HG03354 (cell line): ENCODE data around the gene TRAK1.
A peak's percentile ranks its signal among the peaks of the same experiment; 100 is the strongest.

Source experiments
- ATAC-seq: cut with Tn5 transposase; IDR thresholded peaks from one replicate; pipeline ENCODE4 v1.9.1; 2021; ENCODE audit warnings: mild to moderate bottlenecking; ENCODE audit not compliant: unreplicated experiment, poor library complexity, severe bottlenecking

The TRAK1 gene

GRCh38 chr3:42148086-42148848 is 57.1 kb downstream of the TRAK1 start:
- ATAC-seq, result no peak

- no peak for ATAC-seq
These were observed 57.9 kb downstream of the TRAK1 start for GRCh38 chr3:42148982-42149432.

- ATAC-seq, result no peak
These were observed 58.4 kb downstream of the TRAK1 start for GRCh38 chr3:42149532-42149931.

DNA sequence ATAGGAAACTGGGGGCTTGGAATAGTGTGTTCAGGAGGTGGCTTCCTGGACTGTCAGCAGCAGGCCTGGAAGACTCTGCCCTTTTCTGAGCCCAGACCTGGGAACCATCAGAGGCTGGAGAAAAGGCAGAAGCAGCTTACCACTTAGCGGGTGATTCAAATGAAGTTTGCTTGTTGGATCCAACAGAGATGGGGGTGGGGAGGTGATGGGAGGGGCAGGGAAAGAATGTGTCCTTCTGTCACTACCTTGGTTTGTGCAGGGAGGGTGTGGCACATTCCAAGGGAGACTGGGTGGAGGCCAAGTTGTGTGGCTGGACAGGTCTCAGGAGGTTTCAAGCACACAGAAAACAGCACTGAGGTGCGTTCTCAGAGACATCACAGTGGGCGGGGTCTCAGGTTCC is 58.8 kb downstream of the TRAK1 start:
- no peak for ATAC-seq

DNA sequence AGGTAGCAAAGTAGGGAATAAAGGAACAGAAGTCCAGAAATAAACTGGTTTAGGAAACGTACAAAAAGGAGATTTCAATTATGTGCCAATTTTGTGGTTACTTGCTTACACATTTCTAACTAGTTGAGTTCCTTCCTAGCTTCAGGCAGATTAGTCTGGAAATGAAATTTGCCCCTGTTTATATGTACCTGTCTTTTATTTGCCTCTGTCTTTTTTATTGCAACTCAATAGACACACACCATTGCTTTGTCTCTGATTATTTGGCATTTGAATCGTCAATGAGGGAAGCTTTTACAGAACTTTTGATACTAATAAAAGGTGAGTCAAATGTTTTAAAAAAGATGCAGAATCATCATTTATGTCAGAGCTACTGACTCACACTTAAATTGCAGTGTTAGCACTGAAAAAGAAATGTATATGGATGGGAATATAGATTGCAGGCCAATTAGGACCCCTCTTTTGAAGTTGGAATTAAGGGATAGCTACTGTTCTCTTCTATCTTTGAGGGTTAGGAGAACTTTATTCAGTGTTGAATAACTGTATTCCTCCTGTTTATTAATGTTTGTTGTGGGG is 60.5 kb downstream of the TRAK1 start:
- ATAC-seq, result no peak

- ATAC-seq, result no peak
These were observed 61.0 kb downstream of the TRAK1 start for GRCh38 chr3:42152193-42152592.

- no peak for ATAC-seq
These were observed 61.9 kb downstream of the TRAK1 start for GRCh38 chr3:42153039-42153438.

DNA sequence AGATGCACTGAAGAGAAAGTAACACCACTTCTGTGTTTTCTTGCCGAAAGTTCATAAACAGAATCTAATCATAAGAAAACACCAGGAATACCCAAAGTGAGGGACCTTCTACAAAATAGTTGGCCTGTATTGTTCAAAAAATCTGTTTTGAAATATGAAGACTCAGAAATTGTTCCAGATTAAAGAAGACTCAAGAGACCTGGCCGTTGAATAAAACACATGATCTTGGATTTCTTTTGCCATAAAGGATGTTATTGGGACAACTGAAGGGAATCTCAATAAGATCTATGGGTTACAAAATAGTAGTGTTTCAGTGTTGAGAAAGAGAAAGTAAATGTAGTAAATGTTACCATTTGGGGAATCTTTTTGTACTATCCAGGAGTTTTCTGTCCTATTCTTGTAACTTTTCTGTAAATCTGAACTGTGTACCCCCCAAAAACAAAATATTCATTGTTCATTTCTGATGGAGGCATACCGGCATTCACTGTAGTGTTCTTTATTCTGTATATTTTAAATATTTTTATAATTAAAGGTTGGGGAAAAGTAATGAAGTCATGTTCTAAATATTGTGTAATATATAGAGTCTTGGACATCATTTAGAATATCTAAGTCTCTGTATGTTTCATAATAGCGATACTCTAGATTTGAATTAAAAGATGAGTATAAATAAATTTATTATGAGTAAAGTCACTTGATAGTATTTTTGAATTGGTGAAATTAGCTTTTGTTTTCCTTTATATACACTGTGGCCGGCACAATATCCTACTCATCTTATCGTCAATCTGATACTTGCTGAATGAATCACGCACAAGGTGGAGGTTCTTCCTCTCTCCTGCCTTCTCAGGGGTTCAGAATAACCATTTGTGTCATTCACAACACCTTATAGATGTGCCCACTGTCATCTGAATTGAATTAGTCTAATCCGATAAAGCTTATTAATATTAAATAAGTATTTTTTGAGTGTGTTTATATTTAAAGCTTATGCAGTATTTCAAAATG is 66.7 kb downstream of the TRAK1 start:
- ATAC-seq, result no peak

GRCh38 chr3:42159147-42159546 is 68.0 kb downstream of the TRAK1 start:
- no peak for ATAC-seq

DNA sequence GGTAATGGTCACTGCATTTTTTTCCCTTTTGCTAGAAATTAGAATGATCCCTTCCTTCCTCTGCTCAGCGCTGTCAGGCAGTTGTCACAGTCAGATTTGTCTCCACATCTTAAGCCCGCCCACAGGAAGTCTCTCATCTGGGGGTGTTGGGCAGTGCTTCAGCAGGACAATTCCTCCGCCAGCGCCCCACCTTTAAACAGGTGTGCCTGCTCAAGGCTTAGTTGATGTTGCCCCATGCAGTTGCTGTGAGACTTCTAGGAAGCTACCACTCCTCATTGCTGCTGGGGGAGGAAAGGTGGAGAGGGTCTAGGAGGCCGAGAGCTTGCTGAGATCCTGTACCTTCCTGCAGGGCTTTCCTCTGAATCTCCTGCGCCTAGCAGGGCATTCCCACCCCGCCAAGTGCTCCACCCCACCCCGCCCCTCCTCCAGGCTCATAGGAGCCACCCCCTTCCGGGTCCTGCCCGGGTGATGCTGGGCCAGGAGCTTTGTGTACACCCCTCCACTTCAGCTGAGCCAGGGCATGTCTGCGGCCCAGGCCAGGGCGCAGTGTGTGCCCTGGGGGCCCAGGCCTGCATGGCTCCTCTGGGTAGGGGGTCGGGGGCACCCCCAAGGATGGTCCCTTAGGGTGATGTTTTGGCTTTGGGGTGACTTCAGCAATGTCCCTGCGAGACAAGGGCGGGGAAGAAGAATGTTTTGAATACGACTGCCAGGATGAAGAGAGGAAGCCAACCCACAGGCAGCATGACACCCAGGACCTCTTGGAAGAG is 68.7 kb downstream of the TRAK1 start:
- peak; percentile 90 for ATAC-seq

GRCh38 chr3:42161050-42161935 is 70.1 kb downstream of the TRAK1 start:
- ATAC-seq, result no peak

- no peak for ATAC-seq
These were observed 71.3 kb downstream of the TRAK1 start for GRCh38 chr3:42162462-42162861.

GRCh38 chr3:42163622-42164244 is 72.6 kb downstream of the TRAK1 start:
- ATAC-seq, result no peak

GRCh38 chr3:42164656-42165055 is 73.5 kb downstream of the TRAK1 start:
- ATAC-seq, result no peak

- no peak for ATAC-seq
These were observed 74.1 kb downstream of the TRAK1 start for GRCh38 chr3:42165211-42165610.

- no peak for ATAC-seq
These were observed 75.1 kb downstream of the TRAK1 start for GRCh38 chr3:42166214-42166613.

DNA sequence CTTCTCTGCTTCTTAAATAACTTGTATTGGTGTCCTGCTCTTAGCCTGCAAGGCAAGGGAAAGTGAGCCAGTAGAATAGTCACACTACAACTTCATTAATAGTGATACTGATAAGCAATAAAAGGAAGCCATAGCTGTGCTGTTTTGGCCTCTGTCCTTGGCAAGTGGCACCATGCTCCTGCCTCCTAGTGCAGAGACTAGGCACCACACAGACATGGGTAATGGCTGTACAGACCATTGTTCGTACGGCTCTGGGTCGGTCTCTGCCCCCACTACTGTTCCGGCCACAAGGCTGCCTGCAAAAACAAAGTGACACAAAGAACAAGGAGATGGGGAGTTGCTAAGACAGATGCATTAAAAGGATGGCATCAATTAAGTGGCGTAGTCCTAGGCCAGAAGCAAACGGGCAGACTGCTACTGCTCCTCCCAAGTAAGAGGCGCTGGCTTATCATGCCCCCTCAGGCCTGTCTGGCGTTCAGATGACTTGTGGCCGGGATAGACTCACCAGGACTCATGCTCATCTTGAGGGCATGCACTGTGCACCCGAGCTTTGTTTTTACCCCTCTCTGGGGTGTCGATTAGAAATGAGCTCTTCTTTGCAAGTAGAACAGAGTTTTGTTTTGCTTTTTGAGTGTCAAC is 75.6 kb downstream of the TRAK1 start:
- ATAC-seq, result no peak

- no peak for ATAC-seq
These were observed 78.5 kb downstream of the TRAK1 start for GRCh38 chr3:42169579-42170120.
